ENCODE data around the gene HAUS8. TPM values are rescaled to one million over a fixed set of nuclear protein-coding genes. Genes with fewer than 3 reads are reported as not detected.
A peak's percentile ranks its signal among the peaks of the same experiment; 100 is the strongest.

HAUS8 gene
- polyA plus RNA-seq, 3 donors: 2.5 to 9.3 (median 4.4) TPM

DNA sequence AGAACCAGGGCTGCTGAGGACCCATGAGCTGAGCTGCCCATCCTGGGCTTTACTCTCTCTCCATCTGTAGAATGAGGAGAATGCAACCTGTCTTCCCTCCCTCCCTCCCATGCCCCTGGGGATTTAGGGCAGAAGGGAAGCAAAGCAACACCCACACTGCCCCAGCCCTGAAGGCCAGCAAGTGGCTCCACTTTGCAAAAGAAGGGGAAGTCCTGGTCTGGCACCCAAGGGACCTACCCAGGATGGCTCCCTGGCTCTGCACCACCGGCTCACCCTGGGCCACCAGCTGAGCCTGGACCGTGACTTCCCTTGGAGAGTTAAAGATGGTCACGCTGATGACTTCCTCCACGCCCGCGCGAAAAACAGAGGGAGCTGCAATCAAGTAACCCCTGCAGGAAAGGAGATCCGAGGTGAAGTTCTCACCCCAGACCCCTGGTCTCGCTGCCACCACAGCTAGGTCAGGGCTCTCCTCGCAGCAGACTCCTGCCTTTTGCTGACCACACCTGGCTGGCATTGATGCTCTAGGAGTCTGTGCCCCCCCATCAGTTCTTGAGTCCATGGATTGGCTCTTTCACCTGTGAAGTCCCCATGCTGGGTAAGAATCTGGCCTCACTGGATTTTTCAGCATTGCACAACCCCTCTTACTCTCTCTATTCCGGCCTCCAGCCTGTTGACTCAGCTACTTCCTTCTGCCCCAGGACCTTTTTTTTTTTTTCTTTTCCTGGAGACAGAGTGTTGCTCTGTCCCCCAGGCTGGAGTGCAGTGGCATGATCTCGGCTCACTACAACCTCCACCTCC lies 53.3 kb downstream of the HAUS8 start:
- peak overlapping the region; percentile 52 to 79 for H3K4me3 Mint-ChIP-seq
- intact Hi-C loops (cut with micrococcal nuclease): no loop called here

DNA sequence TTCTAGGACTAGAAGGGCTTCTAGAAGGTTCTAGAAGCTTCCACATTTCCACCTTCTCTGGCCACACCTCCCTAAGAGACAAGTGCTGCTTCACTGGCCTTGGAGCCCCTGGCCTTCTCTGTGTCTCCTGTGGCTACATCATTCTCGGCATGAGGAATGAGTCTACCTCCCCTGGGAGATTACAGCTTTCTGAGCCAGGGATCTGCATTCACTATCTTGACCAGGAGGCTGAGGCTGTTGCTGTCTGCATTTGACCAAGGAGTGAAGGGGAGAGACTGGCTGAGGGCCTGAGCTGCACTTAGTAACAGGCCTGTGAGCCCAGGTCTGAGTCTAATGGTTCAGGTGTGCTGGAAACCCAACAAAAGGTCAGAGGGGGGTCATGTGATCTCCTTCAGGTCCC lies 53.9 kb downstream of the HAUS8 start:
- DNase-seq: no peak
- Mint-ChIP-seq H3K36me3 (peaks cover 17 to 18% of the 10 kb centered on the region in 2 donors), H3K4me1 (peaks cover 45% of the 10 kb centered on the region), H3K4me3 (peak overlapping the region in 1 of 2 donors; percentile 79), H3K27ac (peak overlapping the region; percentile 15 to 99 (median 97)), H3K9me3 (peaks cover 12 to 22% (median 19%) of the 10 kb centered on the region in 7 donors), H3K27me3 (ENCODE audit: low read depth in 3 of 3) (peaks cover 19 to 29% (median 21%) of the 10 kb centered on the region in 3 donors)
- Histone ChIP-seq H3K27ac (ENCODE audit: low read depth in 1 of 2, low read length in 2 of 2) (peak overlapping the region; percentile 83 to 89), H2AFZ (ENCODE audit: insufficient read depth, low read depth, low read length, poor library complexity, severe bottlenecking) (peak overlapping the region; percentile 21), H3K4me3 (replicated peaks in 1 of 3; ENCODE audit: low read depth in 2 of 3, low read length in 3 of 3) (peak overlapping the region in 1 of 3 experiments; percentile 60), H4K20me1 (ENCODE audit: insufficient read depth, low read length) (no peaks in the 10 kb centered on the region), H3K79me2 (ENCODE audit: insufficient read depth, low read length) (no peaks in the 10 kb centered on the region), H3K36me3 (replicated peaks in 1 of 2; ENCODE audit: control insufficient read depth in 1 of 2, insufficient read depth in 2 of 2, low read length in 2 of 2) (no peaks in the 10 kb centered on the region), H3K9me3 (replicated peaks in 1 of 2; ENCODE audit: control insufficient read depth in 1 of 2, insufficient read depth in 1 of 2, low read length in 2 of 2) (peaks cover 0 to 16% of the 10 kb centered on the region in 2 donors), H3K9ac (ENCODE audit: insufficient read depth, low read length, poor library complexity, severe bottlenecking) (peak overlapping the region; percentile 42), H3K4me2 (replicated peaks; ENCODE audit: extremely low read depth, low read length, poor library complexity, severe bottlenecking) (peak overlapping the region; percentile 53), H3K4me1 (ENCODE audit: control insufficient read depth in 1 of 2, insufficient read depth in 2 of 2, low read length in 2 of 2) (peaks cover 42 to 53% of the 10 kb centered on the region in 2 donors), H3K27me3 (ENCODE audit: control insufficient read depth in 2 of 2, insufficient read depth in 2 of 2, low read length in 2 of 2) (peaks cover 0 to 6% of the 10 kb centered on the region in 2 donors)
- intact Hi-C loops (cut with micrococcal nuclease): no loop called here
- TF ChIP-seq, protein P1, sequence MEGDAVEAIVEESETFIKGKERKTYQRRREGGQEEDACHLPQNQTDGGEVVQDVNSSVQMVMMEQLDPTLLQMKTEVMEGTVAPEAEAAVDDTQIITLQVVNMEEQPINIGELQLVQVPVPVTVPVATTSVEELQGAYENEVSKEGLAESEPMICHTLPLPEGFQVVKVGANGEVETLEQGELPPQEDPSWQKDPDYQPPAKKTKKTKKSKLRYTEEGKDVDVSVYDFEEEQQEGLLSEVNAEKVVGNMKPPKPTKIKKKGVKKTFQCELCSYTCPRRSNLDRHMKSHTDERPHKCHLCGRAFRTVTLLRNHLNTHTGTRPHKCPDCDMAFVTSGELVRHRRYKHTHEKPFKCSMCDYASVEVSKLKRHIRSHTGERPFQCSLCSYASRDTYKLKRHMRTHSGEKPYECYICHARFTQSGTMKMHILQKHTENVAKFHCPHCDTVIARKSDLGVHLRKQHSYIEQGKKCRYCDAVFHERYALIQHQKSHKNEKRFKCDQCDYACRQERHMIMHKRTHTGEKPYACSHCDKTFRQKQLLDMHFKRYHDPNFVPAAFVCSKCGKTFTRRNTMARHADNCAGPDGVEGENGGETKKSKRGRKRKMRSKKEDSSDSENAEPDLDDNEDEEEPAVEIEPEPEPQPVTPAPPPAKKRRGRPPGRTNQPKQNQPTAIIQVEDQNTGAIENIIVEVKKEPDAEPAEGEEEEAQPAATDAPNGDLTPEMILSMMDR (IDR thresholded peaks at IDR 0.05): no peak
- whole genome bisulfite sequencing (ENCODE audit: insufficient coverage): 100% methylated on average over 1 of the region's 1 CpG

More for the DNA sequence above, 53.3 kb downstream of the HAUS8 start:
- peak overlapping the region; percentile 42 for H3K9ac ChIP-seq (ENCODE audit: insufficient read depth, low read length, poor library complexity, severe bottlenecking)
- no peaks in the 10 kb centered on the region for H3K36me3 ChIP-seq (replicated peaks in 1 of 2; ENCODE audit: control insufficient read depth in 1 of 2, insufficient read depth in 2 of 2, low read length in 2 of 2)
- no peaks in the 10 kb centered on the region for H4K20me1 ChIP-seq (ENCODE audit: insufficient read depth, low read length)
- H3K4me1 ChIP-seq (ENCODE audit: control insufficient read depth in 1 of 2, insufficient read depth in 2 of 2, low read length in 2 of 2): peaks cover 43 to 58% of the 10 kb centered on the region in 2 donors
- no peaks in the 10 kb centered on the region for H3K79me2 ChIP-seq (ENCODE audit: insufficient read depth, low read length)
- DNase-seq: peak; percentile 77 to 98 (median 85)
- peak overlapping the region; percentile 53 for H3K4me2 ChIP-seq (replicated peaks; ENCODE audit: extremely low read depth, low read length, poor library complexity, severe bottlenecking)
- peaks cover 12 to 22% (median 19%) of the 10 kb centered on the region in 7 donors for H3K9me3 Mint-ChIP-seq
- peak overlapping the region; percentile 90 to 99 (median 97) for H3K27ac Mint-ChIP-seq
- H3K4me1 Mint-ChIP-seq: peaks cover 45% of the 10 kb centered on the region
- H3K27ac ChIP-seq (ENCODE audit: low read depth in 1 of 2, low read length in 2 of 2): peak overlapping the region; percentile 83 to 89
- H3K27me3 Mint-ChIP-seq (ENCODE audit: low read depth in 3 of 3): peaks cover 15 to 26% (median 21%) of the 10 kb centered on the region in 3 donors
- peaks cover 0 to 16% of the 10 kb centered on the region in 2 donors for H3K9me3 ChIP-seq (replicated peaks in 1 of 2; ENCODE audit: control insufficient read depth in 1 of 2, insufficient read depth in 1 of 2, low read length in 2 of 2)
- WGBS (ENCODE audit: insufficient coverage): 17% methylated on average over 11 of the region's 12 CpGs
- peaks cover 17 to 18% of the 10 kb centered on the region in 2 donors for H3K36me3 Mint-ChIP-seq
- peak overlapping the region; percentile 21 for H2AFZ ChIP-seq (ENCODE audit: insufficient read depth, low read depth, low read length, poor library complexity, severe bottlenecking)
- H3K27me3 ChIP-seq (ENCODE audit: control insufficient read depth in 2 of 2, insufficient read depth in 2 of 2, low read length in 2 of 2): peaks cover 0 to 6% of the 10 kb centered on the region in 2 donors
- TF ChIP-seq, protein P1 (IDR thresholded peaks at IDR 0.05): no peak
- peak overlapping the region in 1 of 3 experiments; percentile 60 for H3K4me3 ChIP-seq (replicated peaks in 1 of 3; ENCODE audit: low read depth in 2 of 3, low read length in 3 of 3)
